LHCN-M2 (cell line): ENCODE data around the gene BCCIP. TPM values are rescaled to one million over a fixed set of nuclear protein-coding genes. Genes with fewer than 3 reads are reported as not detected.

Source experiments
- DNase-seq: peaks from one replicate; pipeline ENCODE4 v3.0.0-alpha.2; 2012; ENCODE audit warnings: low read depth
- total RNA-seq: library from RNA; depleted of rRNA; stranded (reverse); fragments of >200 nt; gene quantifications from 2 replicates; pipeline ENCODE4 v1.2.3, GENCODE V29; 2014

Gene BCCIP
- total RNA-seq, 1 experiment from 2014 or later, result 68.1 TPM

GRCh38 chr10:125797994-125798662 is 25.2 kb upstream of the BCCIP start:
- DNase-seq, result no peak

DNA sequence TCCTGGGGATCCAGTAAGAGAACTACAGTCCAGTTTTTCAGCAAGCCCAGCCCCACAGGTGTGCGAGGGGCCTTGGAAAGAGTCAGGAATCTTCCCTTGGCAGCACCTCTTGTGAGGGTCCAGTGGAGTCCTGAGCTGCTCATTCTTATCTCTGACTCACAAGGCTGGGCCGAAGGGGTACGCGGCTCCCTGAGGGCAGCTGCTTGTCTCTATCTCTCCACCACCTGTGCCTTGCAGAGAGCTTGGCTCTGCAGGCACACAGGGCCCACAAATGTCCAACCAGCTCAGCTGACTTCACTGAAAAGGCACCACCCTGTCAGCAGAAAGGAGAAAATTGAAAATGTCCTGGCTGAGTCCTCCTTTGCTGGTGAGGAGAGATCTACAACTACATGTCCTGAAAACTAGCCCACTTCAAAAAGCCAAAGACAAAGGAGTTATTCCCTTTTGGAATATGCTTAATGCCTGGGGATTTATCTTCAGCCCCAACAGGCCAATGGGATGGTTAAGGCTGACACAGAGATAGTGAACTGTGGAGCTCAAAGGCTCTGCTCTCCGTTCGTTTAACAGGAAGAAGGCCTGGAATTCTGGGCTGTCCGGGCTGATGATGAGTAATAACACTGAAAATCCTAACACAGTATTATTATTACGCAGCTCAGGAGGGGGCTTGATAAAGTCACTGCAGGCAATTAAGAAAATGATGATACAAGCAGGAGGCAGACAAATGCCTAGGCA is 23.7 kb upstream of the BCCIP start:
- no peak for DNase-seq

DNA sequence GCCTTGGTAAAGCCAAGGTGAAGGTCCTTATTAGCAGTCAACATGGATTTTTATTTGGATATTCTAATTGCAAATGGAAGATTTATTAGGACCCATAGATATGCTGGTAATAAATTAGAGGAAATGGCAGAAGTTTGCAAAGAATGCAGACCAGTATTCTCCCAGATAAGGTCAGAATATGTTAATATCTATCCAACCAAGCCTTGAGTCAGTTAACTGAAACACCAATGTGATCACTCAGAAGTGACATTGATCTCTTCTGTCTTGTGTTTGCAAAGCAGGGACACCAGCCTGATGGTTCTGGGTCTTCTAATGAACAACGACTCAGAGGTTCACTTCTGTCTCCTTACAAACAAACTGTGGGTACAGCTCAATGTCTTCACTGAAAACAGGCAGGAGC is 21.8 kb upstream of the BCCIP start:
- DNase-seq, result no peak

DNA sequence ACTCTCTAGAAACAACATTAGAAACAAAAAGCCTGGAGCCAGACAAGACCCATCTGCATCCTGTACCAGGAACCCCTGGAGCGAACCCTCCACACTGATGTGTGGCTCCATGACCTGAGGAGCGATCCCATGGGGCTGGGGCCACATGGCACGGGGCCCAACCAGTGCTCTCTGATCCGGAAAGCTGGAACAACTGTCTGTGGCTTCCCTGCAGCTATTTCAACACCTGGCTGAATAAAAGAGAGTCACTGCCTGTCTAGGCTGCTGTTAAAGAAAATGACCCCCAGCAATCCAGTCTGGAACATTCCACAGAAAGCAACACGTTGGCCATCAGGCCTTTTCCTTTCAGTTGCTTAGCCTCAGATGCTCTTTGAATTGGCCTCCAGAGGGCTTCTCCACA is 21.2 kb upstream of the BCCIP start:
- no peak for DNase-seq

DNA sequence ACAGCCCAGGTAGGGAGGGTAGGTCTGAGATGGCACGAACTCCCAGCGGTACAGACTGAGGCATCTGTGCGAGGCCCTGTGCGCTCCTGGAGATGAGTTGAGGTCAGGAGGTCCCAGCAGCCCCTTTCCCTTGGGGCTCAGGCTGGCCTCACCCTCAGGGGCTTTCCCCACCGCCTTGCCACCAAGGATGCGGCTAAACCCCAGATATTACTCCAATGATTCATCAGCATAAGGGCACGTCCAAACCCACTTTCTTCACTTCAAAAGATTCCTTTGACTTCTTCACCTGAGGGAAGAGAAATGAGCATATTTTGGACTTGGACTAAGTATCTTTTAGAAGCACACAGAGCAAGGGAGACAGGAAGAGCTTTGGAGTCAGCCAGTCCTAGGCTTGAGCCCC is 20.6 kb upstream of the BCCIP start:
- DNase-seq, result no peak

DNA sequence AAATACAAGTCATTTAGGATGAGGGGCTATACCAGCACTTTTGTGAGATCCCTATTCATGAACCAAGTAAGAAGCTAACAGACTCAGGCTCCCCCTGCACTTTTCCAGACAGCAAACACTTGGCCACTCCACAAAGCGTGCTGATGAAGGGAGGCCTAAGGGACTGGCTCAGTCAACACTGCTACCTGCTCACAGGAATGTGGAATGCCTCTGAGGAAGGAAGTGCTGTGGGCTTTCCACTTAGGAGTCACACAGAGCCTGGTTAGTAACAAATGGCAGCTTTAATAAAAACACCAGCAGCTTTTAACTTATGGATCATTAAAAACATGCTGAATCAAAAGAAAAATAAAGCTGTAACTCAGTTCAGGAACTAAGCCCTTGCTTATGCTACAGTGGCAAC is 15.3 kb upstream of the BCCIP start:
- no peak for DNase-seq

DNA sequence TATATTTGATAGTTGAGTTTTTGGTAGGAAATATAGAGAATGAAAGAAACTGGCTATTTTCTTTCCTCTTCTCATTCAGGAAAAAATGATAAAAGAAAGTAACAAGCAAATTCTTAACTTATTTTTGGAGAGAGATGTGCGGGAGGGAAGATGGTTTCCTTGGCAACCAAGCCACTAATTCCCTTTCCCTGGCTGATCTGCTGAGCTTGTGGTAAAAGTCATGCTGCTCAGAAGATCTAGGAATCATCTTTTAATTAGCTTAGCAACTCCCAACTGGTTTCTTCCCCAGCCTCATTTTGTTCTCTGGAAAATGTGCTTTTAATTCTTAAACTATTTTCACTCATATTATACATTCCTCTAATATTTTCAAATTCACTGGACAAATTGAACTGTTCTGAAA is 12.1 kb upstream of the BCCIP start:
- no peak for DNase-seq

DNA sequence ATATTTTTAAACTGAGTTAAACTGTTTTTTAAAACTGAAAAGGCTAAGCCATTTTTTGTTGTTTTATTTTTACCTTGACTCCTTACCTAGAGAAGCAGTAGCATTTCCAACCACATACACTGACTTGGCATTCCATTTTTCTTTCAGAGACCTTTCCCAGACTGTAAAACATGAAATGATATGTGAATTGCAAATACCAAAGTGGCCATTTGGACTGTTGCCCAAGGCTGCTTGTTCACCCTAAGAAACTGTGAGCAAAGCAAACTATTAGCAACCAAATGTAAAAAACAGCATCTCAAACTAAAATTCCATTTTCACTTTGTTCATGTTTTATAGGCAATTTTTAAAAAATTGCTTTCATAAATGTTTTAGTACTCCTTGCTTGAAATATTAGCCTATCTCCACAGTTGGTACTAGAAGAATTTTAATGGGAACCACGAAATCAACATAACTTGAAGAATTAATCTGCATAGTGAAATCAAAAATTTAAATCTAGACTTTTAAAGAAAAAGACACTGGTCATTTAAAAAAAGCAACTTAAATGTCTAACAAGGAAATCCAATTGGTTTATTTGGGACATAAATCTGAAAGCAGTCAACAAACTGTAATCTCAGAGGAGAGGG is 11.1 kb upstream of the BCCIP start:
- no peak for DNase-seq

GRCh38 chr10:125815764-125816163 is 7.6 kb upstream of the BCCIP start:
- DNase-seq, result no peak

DNA sequence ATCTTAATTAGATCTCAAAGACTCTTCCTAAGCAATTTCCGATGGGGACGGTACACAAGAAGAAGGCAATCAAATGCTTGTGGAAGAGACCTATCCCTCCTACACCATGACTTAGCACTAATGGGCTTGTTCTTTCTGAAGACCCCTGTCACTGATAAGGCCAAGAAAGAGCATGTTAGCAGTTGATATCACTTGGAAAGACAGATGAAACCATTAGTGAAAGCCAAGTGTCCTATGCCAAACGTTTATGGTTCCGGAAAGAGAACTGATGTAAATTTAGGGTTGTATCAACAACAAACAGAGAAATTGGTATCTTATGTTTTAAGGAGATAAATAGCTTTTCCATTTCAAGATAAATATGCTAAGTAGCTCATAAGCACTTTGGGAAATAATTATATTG is 6.8 kb upstream of the BCCIP start:
- no peak for DNase-seq

- DNase-seq, result no peak
Measured at GRCh38 chr10:125817337-125817946, 5.9 kb upstream of the BCCIP start.

DNA sequence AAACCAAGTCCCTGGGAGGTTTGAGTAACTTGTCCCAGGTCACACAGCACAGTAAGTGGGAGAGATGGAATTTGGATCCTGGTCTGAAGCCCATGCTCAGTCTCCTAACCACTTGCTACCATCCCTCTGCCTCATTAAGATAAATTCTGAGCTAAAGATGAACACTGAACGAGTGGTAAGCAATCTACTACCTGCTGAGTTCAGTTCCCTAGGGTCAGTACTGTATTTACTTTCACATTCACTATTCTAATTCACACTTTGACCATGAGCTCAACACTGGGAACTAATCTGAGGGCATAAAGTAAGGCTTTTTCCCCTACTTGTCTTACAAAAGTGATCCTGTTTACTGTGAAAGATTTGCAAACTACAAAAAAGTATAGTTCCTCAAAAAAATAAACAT is 2.6 kb upstream of the BCCIP start:
- DNase-seq, result no peak

- DNase-seq, result peak; percentile 16
Measured at GRCh38 chr10:125823663-125824251, 411 bp downstream of the BCCIP start.

DNA sequence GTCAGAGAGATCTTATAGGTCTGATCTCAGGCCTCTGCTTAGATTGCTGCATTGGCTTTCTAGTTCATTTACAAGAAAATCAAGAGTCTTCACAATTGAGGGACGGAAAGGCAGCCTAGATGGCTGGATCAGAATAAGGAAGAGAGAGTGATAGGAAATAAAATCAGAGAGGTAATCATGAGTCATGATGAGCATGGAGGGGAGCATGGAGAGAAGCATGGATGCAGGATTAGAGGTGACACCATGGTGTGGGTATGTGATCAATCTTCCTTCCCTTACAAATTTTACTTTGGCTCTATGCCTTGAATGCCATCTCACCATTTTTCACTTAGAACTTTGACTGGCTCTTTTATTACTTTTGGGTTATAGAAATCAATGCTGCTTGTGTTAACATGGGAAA is 1.4 kb downstream of the BCCIP start:
- DNase-seq, result peak; percentile 33

GRCh38 chr10:125827133-125827532 is 3.8 kb downstream of the BCCIP start:
- DNase-seq, result no peak

- DNase-seq, result no peak
Measured at GRCh38 chr10:125828311-125828710, 5.0 kb downstream of the BCCIP start.

- no peak for DNase-seq
Measured at GRCh38 chr10:125836746-125837145, 13.4 kb downstream of the BCCIP start.

- no peak for DNase-seq
Measured at GRCh38 chr10:125838802-125839575, 15.6 kb downstream of the BCCIP start.

DNA sequence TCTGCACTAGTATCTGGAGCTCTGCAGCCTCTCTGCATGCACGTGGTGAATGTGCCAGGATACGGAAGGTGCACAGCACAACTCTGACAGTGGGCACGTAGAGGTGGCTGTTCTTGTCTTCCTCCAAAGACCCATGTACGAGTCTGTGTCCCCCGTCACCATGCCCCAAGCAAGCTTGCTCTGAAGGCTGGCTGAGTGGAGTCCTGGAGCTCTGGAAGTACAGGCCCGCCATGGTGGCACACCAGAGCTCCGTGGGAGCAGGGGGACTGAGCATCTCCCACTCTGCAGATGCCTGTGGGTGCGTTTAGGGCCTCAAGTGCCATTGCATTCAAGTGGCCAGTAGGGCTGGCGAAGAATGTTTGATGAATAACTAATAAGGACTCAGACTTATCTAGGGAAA is 17.1 kb downstream of the BCCIP start:
- DNase-seq, result no peak

DNA sequence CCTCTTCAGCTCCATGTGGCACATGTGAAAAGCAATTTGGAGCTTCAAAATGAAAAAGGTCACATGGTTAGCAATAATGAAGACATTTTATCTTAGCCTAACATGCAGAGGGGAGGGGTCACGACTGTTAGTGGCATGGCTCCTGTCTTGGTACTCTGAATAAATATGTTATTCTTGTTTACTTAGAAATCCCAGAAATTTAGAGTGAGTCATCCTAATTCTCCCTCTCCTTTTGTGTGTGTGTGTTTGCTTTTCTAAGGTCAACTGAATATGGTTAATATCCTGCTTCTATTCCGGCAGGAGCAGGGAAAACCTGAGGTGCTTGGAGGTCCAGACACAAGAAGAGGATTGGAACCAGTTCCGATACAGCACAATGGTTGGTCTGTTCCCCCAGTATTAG is 17.6 kb downstream of the BCCIP start:
- DNase-seq, result peak; percentile 56

DNA sequence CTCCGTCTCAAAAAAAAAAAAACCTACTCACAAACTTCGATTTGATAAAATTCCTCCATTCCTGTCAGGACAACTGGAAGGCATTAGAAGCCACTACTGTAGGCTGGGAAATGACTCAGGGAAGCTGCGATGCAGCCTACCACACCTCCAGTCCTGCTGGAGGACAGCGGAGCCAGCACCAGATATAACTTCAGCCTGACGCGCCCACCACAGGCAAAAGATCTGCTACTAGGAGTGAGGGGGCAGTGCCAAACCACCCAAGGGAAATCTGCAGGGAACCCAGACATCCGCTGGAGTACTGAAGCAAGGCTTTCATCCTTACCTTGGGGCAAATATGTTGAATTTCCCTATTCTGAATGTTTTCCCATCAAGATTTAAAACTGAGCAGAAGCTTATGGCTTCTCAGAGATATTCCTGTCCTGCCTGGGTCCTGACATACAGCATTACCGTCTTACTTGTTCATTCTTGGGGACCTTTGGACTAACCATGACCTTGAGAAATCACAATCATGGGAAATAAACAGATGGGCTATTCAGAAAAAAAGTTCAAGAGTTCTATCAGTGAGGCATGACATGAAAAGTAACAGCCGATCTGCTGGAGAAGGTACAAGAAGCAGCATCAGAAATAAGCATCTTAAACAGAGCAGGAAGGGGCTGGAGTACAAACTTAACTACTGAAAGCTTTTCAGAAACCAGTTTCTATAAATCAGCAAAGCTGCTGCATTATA is 20.4 kb downstream of the BCCIP start:
- DNase-seq, result no peak
